Neural cell (in vitro differentiated cells): ENCODE results near the gene TUB.

Source experiments
- CTCF ChIP-seq: fragments of 450-650 bp; IDR thresholded peaks from 2 replicates; pipeline ENCODE4 v1.5.1; 2014; ENCODE audit warnings: antibody characterized with exemption, mild to moderate bottlenecking, moderate library complexity; ENCODE audit not compliant: poor library complexity, severe bottlenecking
- EZH2 ChIP-seq: fragments of 200-600, 300-800 bp; shearing (Covaris generic), sonication (generic); IDR thresholded peaks from 2 replicates; pipeline ENCODE4 v1.6.1; 2014; ENCODE audit warnings: antibody characterized with exemption, low read length, borderline replicate concordance, mild to moderate bottlenecking; ENCODE audit not compliant: insufficient read depth, poor library complexity, severe bottlenecking
- POLR2AphosphoS5 ChIP-seq: IDR thresholded peaks from 2 replicates; pipeline ENCODE4 v1.6.1; 2012

GRCh38 chr11:8047382-8047781 is 33.6 kb upstream of the TUB start:
- TF ChIP-seq EZH2 (no peak), POLR2AphosphoS5 (no peak), CTCF (no peak)
